ENCODE data around the gene COPA. TPM values are rescaled to one million over a fixed set of nuclear protein-coding genes. Genes with fewer than 3 reads are reported as not detected.

The COPA gene
- polyA plus RNA-seq, 1 of the 3 experiments (the other 2 are of a cell fraction) = 91.4 TPM

- TF ChIP-seq CTCF (IDR thresholded peaks at IDR 0.05) = no peak
- no peak for TF ChIP-seq RCOR1 (IDR thresholded peaks at IDR 0.05; ENCODE audit: low read length)
- no peak for TF ChIP-seq MXI1 (IDR thresholded peaks at IDR 0.05; ENCODE audit: low read depth, low read length)
- no peak for TF ChIP-seq EP300 (IDR thresholded peaks at IDR 0.05; ENCODE audit: borderline replicate concordance in 1 of 2, low read depth in 1 of 2, low read length in 1 of 2)
- TF ChIP-seq, protein P1, sequence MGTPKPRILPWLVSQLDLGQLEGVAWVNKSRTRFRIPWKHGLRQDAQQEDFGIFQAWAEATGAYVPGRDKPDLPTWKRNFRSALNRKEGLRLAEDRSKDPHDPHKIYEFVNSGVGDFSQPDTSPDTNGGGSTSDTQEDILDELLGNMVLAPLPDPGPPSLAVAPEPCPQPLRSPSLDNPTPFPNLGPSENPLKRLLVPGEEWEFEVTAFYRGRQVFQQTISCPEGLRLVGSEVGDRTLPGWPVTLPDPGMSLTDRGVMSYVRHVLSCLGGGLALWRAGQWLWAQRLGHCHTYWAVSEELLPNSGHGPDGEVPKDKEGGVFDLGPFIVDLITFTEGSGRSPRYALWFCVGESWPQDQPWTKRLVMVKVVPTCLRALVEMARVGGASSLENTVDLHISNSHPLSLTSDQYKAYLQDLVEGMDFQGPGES (IDR thresholded peaks at IDR 0.05; ENCODE audit: low read depth, low read length) = no peak
- TF ChIP-seq TEAD4 (IDR thresholded peaks at IDR 0.05; ENCODE audit: borderline replicate concordance, insufficient read depth) = no peak
- TF ChIP-seq RXRA (IDR thresholded peaks at IDR 0.05; ENCODE audit: borderline replicate concordance, low read depth) = no peak
- no peak for TF ChIP-seq FOXJ3 (CRISPR knock-in tag; IDR thresholded peaks at IDR 0.05)
- no peak for TF ChIP-seq TAF1 (IDR thresholded peaks at IDR 0.05; ENCODE audit: borderline replicate concordance, low read depth, low read length)
Observed at GRCh38 chr1:160285506-160285905, 57.5 kb downstream of the COPA start (continued).

GRCh38 chr1:160284782-160285344 is 58.2 kb downstream of the COPA start, which contains the start of gene PEX19:
TSS of gene PEX19 (minus strand) at chr1:160285133. CDS start at chr1:160285124, 9 bp downstream.
- H3K4me3 ChIP-seq (ENCODE audit: low read depth in 2 of 2, low read length in 1 of 2) = peak within 1 kb of the TSS; percentile 74 to 77
- no peaks in the 10 kb centered on the region for H3K9me2 ChIP-seq
- peak within 1 kb of the TSS; percentile 90 for H3K4me2 ChIP-seq
- H4K20me1 ChIP-seq (ENCODE audit: insufficient read depth) = no peaks in the 10 kb centered on the region
- no peaks in the 10 kb centered on the region for H3K27me3 ChIP-seq (ENCODE audit: insufficient read depth)
- peaks cover 39 to 41% of the 10 kb centered on the region in 2 experiments for H3K36me3 ChIP-seq (replicated peaks in 1 of 2; ENCODE audit: control insufficient read depth in 1 of 2, insufficient read depth in 2 of 2, low read length in 1 of 2)
- H3K4me1 ChIP-seq (ENCODE audit: control insufficient read depth in 1 of 2, insufficient read depth in 2 of 2, low read depth in 1 of 2, low read length in 1 of 2) = peaks cover 6 to 15% of the 10 kb centered on the region in 2 experiments
- peak within 1 kb of the TSS; percentile 55 to 81 for H3K27ac ChIP-seq (ENCODE audit: low read depth in 2 of 2, low read length in 1 of 2)
- peak within 1 kb of the TSS; percentile 88 for H3K9ac ChIP-seq
- CTCF ChIA-PET = interaction anchor here (0.7 to 3.5 kb wide), 11 partner anchors 10 to 184 kb away, joined by 3 to 20 read pairs (median 4); no protein-coding TSS in a partner anchor
- H3K9me3 ChIP-seq = no peaks in the 10 kb centered on the region
- peaks cover 26% of the 10 kb centered on the region for H3K79me2 ChIP-seq (ENCODE audit: insufficient read depth)
- DNase-seq = peak; percentile 93
- peak within 1 kb of the TSS; percentile 86 for H2AFZ ChIP-seq (ENCODE audit: low read depth)
- H3F3A ChIP-seq (replicated peaks; ENCODE audit: insufficient read depth) = peaks cover 38% of the 10 kb centered on the region
- WGBS (ENCODE audit: low lambda C conversion rate) = 2% methylated on average over 27 of the region's 27 CpGs
- POLR2A ChIA-PET = interaction anchor here (0.7 to 1.5 kb wide), 4 partner anchors 9 to 926 kb away, joined by 3 to 6 read pairs (median 6); partner anchors contain the start of gene DCAF8
- TF ChIP-seq, protein P1 (IDR thresholded peaks at IDR 0.05; ENCODE audit: low read depth, low read length) = peak; percentile 35; the same call in 1 of the 2 replicates
- TF ChIP-seq POLR2AphosphoS5 (IDR thresholded peaks at IDR 0.05; ENCODE audit: low read depth, low read length) (peak; percentile 92), ELF1 (IDR thresholded peaks at IDR 0.05) (peak; percentile 41; the same call in 1 of the 2 replicates), MAX (IDR thresholded peaks at IDR 0.05; ENCODE audit: low read depth) (peak; percentile 47; the same call in 1 of the 2 replicates), YY1 (IDR thresholded peaks at IDR 0.05; ENCODE audit: low read depth) (peak; percentile 98), EP300 (IDR thresholded peaks at IDR 0.05; ENCODE audit: borderline replicate concordance in 1 of 2, low read depth in 1 of 2, low read length in 1 of 2) (no peak), NFIC (IDR thresholded peaks at IDR 0.05; ENCODE audit: borderline replicate concordance) (no peak), FOXM1 (IDR thresholded peaks at IDR 0.05; ENCODE audit: low read depth) (no peak), CHD2 (IDR thresholded peaks at IDR 0.05; ENCODE audit: low read length, partially characterized antibody) (no peak), RAD21 (IDR thresholded peaks at IDR 0.05; ENCODE audit: low read length) (no peak), SIN3A (IDR thresholded peaks at IDR 0.05; ENCODE audit: borderline replicate concordance, low read depth, low read length) (peak; percentile 99), GABPA (IDR thresholded peaks at IDR 0.05; ENCODE audit: low read depth) (no peak), MXI1 (IDR thresholded peaks at IDR 0.05; ENCODE audit: low read depth, low read length) (peak; percentile 95), TAF1 (IDR thresholded peaks at IDR 0.05; ENCODE audit: borderline replicate concordance, low read depth, low read length) (peak; percentile 95), TEAD4 (IDR thresholded peaks at IDR 0.05; ENCODE audit: borderline replicate concordance, insufficient read depth) (no peak), JUND (IDR thresholded peaks at IDR 0.05) (no peak)
- TF ChIP-seq, protein P2, sequence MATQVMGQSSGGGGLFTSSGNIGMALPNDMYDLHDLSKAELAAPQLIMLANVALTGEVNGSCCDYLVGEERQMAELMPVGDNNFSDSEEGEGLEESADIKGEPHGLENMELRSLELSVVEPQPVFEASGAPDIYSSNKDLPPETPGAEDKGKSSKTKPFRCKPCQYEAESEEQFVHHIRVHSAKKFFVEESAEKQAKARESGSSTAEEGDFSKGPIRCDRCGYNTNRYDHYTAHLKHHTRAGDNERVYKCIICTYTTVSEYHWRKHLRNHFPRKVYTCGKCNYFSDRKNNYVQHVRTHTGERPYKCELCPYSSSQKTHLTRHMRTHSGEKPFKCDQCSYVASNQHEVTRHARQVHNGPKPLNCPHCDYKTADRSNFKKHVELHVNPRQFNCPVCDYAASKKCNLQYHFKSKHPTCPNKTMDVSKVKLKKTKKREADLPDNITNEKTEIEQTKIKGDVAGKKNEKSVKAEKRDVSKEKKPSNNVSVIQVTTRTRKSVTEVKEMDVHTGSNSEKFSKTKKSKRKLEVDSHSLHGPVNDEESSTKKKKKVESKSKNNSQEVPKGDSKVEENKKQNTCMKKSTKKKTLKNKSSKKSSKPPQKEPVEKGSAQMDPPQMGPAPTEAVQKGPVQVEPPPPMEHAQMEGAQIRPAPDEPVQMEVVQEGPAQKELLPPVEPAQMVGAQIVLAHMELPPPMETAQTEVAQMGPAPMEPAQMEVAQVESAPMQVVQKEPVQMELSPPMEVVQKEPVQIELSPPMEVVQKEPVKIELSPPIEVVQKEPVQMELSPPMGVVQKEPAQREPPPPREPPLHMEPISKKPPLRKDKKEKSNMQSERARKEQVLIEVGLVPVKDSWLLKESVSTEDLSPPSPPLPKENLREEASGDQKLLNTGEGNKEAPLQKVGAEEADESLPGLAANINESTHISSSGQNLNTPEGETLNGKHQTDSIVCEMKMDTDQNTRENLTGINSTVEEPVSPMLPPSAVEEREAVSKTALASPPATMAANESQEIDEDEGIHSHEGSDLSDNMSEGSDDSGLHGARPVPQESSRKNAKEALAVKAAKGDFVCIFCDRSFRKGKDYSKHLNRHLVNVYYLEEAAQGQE (IDR thresholded peaks at IDR 0.05; ENCODE audit: low read depth, low read length) = 0 out of 2 replicates have a peak, but pooled peaks have one; percentile 38
